HCT116 (cell line): ENCODE data around the gene MAL.

Experiments
- EZH2phosphoT487 ChIP-seq: fragments of 200-600 bp; IDR thresholded peaks from 2 replicates; pipeline ENCODE4 v1.6.1; 2018; ENCODE audit warnings: antibody characterized with exemption, borderline replicate concordance
- POLR2A ChIP-seq: IDR thresholded peaks from 2 replicates; pipeline ENCODE4 v1.7.0; 2011; ENCODE audit warnings: borderline replicate concordance; ENCODE audit not compliant: insufficient read depth, insufficient read length; ENCODE audit errors: extremely low read depth
- POLR2AphosphoS5 ChIP-seq: IDR thresholded peaks from 2 replicates; pipeline ENCODE4 v1.6.1; 2011; ENCODE audit warnings: mild to moderate bottlenecking, low read depth, low read length, moderate library complexity
- REST ChIP-seq: IDR thresholded peaks from 2 replicates; pipeline ENCODE4 v1.6.1; 2012; ENCODE audit warnings: low read depth
- TCF7L2 ChIP-seq: IDR thresholded peaks from 2 replicates; pipeline ENCODE4 v1.7.0; 2011; ENCODE audit warnings: borderline replicate concordance, inconsistent platforms; ENCODE audit not compliant: insufficient read depth, insufficient read length; ENCODE audit errors: extremely low read depth
- ZBTB33 ChIP-seq: IDR thresholded peaks from 2 replicates; pipeline ENCODE4 v1.6.1; 2011; ENCODE audit warnings: mild to moderate bottlenecking, low read length, moderate library complexity; ENCODE audit not compliant: insufficient replicate concordance; ENCODE audit errors: extremely low read depth
- ZNF274 ChIP-seq: fragments of 200-500 bp; sonication (Bioruptor generic); IDR thresholded peaks from 2 replicates; pipeline ENCODE4 v1.6.1; 2014; ENCODE audit warnings: mild to moderate bottlenecking, low read depth, low read length, inconsistent platforms
- TF ChIP-seq, protein P1 (sequence below), 3 experiments: fragments of 200-600 bp in 1 of 3; sonication (generic) in 1 of 3; IDR thresholded peaks in 2 of 3; conservative IDR thresholded peaks in 1 of 3; 2 replicates each; pipeline ENCODE4 v1.5.1; 2012 to 2017; ENCODE audit warnings: low read depth in 2 of 3, low read length in 2 of 3, antibody characterized with exemption in 1 of 3, borderline replicate concordance in 1 of 3, control low read depth in 1 of 3, mild to moderate bottlenecking in 1 of 3, mixed read lengths in 1 of 3, mixed run types in 1 of 3, moderate library complexity in 1 of 3; ENCODE audit not compliant: insufficient read depth in 1 of 3

- TF ChIP-seq, protein P1, sequence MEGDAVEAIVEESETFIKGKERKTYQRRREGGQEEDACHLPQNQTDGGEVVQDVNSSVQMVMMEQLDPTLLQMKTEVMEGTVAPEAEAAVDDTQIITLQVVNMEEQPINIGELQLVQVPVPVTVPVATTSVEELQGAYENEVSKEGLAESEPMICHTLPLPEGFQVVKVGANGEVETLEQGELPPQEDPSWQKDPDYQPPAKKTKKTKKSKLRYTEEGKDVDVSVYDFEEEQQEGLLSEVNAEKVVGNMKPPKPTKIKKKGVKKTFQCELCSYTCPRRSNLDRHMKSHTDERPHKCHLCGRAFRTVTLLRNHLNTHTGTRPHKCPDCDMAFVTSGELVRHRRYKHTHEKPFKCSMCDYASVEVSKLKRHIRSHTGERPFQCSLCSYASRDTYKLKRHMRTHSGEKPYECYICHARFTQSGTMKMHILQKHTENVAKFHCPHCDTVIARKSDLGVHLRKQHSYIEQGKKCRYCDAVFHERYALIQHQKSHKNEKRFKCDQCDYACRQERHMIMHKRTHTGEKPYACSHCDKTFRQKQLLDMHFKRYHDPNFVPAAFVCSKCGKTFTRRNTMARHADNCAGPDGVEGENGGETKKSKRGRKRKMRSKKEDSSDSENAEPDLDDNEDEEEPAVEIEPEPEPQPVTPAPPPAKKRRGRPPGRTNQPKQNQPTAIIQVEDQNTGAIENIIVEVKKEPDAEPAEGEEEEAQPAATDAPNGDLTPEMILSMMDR (IDR thresholded peaks at IDR 0.05 in 2 of 3, conservative IDR thresholded peaks at IDR 0.05 in 1 of 3; ENCODE audit: borderline replicate concordance in 1 of 3, insufficient read depth in 1 of 3, low read depth in 2 of 3, low read length in 2 of 3): no peak
- TF ChIP-seq ZNF274 (no peak), POLR2AphosphoS5 (no peak), REST (no peak), EZH2phosphoT487 (no peak), TCF7L2 (no peak), POLR2A (no peak), ZBTB33 (no peak)
These were observed 15.4 kb upstream of the MAL start for GRCh38 chr2:95010126-95010525.
